Measurements from ENCODE around the gene CCL15. TPM values are rescaled to one million over a fixed set of nuclear protein-coding genes. Genes with fewer than 3 reads are reported as not detected.
"Not testable (repeated sequence)": the region's sequence is repeated elsewhere in the genome, so short reads cannot be mapped to it uniquely, and the experiment has no call there.

CCL15 gene
- total RNA-seq, 4 donors from 2014 or later: 4.1 to 63.9 (median 27.0) TPM

DNA sequence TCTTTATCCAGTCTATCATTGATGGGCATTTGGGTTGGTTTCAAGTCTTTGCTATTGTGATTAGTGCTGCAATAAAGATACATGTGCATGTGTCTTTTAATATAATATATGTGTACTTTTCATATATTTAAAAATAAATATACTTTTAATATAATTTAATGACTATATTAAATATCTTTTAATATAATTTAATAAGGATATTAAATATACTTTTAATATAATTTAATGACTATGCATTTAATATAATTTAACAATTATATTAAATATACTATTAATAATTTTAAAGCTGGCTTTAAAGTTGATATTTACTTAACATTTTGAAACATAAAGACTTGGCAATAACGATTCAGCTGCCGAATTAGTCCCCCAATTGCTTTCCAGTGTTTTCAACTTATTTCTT is 15.2 kb upstream of the CCL15 start:
- H3K4me3 ChIP-seq: no peak overlapping the region
- TF ChIP-seq POLR2A (IDR thresholded peaks at IDR 0.05): no peak
- DNase-seq: no peak
- no peaks in the 10 kb centered on the region for H3K36me3 ChIP-seq
- no peaks in the 10 kb centered on the region for H3K27me3 ChIP-seq
- H3K27ac ChIP-seq: no peak overlapping the region
- no peaks in the 10 kb centered on the region for H3K4me1 ChIP-seq
- no peaks in the 10 kb centered on the region for H3K9me3 ChIP-seq

- not testable (repeated sequence) for H3K4me1 ChIP-seq, H3K9me3 ChIP-seq
Measured at GRCh38 chr17:36015895-36016294, 14.5 kb upstream of the CCL15 start.

GRCh38 chr17:36014946-36015345 is 13.6 kb upstream of the CCL15 start:
- Histone ChIP-seq H3K4me3 (no peak overlapping the region), H3K36me3 (no peaks in the 10 kb centered on the region), H3K9me3 (no peaks in the 10 kb centered on the region), H3K27me3 (no peaks in the 10 kb centered on the region), H3K4me1 (no peaks in the 10 kb centered on the region), H3K27ac (no peak overlapping the region)
- no peak for DNase-seq
- no peak for TF ChIP-seq POLR2A (IDR thresholded peaks at IDR 0.05)
- TF ChIP-seq, protein P1, sequence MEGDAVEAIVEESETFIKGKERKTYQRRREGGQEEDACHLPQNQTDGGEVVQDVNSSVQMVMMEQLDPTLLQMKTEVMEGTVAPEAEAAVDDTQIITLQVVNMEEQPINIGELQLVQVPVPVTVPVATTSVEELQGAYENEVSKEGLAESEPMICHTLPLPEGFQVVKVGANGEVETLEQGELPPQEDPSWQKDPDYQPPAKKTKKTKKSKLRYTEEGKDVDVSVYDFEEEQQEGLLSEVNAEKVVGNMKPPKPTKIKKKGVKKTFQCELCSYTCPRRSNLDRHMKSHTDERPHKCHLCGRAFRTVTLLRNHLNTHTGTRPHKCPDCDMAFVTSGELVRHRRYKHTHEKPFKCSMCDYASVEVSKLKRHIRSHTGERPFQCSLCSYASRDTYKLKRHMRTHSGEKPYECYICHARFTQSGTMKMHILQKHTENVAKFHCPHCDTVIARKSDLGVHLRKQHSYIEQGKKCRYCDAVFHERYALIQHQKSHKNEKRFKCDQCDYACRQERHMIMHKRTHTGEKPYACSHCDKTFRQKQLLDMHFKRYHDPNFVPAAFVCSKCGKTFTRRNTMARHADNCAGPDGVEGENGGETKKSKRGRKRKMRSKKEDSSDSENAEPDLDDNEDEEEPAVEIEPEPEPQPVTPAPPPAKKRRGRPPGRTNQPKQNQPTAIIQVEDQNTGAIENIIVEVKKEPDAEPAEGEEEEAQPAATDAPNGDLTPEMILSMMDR (IDR thresholded peaks at IDR 0.05): no peak

More at GRCh38 chr17:36015895-36016294, 14.5 kb upstream of the CCL15 start:
- H3K4me3 ChIP-seq, H3K27ac ChIP-seq, H3K36me3 ChIP-seq, H3K27me3 ChIP-seq, DNase-seq: not testable (repeated sequence)

DNA sequence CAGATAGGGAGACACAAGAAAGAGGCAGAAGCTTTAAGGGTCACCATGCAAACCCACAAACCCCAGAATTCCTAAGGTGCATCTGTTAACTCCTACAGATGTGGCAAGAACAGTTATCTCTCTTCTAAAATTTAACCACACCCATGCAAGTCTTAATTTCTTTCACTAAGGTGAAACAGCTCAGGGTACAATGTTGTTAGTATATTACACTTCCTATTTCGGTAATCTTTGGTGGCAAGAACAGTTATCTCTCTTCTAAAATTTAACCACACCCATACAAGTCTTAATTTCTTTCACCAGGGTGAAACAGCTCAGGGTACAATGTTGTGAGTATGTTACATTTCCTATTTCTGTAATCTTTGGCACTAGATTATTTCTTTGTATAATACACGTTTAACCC is 9.8 kb upstream of the CCL15 start:
- DNase-seq: no peak
- H3K27ac ChIP-seq: no peak overlapping the region
- no peaks in the 10 kb centered on the region for H3K27me3 ChIP-seq
- TF ChIP-seq, protein P1 (IDR thresholded peaks at IDR 0.05): no peak
- TF ChIP-seq POLR2A (IDR thresholded peaks at IDR 0.05): no peak
- no peaks in the 10 kb centered on the region for H3K36me3 ChIP-seq
- no peak overlapping the region for H3K4me3 ChIP-seq
- H3K4me1 ChIP-seq: no peaks in the 10 kb centered on the region
- no peaks in the 10 kb centered on the region for H3K9me3 ChIP-seq

DNA sequence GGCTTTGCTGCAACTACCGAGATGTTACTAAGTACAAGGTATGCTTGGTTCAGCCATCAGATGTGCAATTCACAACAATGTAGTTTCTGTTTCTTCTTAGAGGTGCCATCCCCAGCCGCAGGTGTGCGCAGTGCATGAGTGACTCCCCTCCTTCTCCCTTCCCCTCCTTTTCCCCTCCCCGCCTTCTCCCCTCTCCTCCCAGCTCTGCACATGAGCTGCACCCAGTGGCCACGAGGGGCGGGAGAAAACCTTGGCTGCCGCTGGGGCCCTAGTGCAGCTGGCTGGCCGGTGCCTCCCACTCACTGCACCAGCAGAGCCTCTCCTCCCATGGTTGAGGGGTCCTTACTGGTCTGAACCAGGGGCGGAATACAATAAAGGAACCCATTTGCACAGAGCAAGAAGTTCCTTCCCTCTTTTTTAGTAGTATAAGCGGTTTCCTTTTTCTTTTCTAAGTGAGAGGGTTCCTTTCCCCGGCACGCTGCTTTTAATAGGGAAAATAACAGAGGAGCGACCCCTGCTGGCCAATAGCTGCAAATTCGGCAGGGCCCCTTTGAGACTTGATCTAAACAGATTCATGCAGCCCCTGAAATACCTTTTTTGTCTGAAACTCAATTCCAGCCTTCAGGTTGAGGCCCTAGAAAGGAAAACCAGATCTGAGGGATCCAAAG is 7.8 kb upstream of the CCL15 start:
- Histone ChIP-seq H3K27me3 (no peaks in the 10 kb centered on the region), H3K4me1 (no peaks in the 10 kb centered on the region), H3K27ac (no peak overlapping the region), H3K4me3 (no peak overlapping the region), H3K9me3 (no peaks in the 10 kb centered on the region), H3K36me3 (no peaks in the 10 kb centered on the region)
- peak in 1 of 3 donors; percentile 66 for DNase-seq
- TF ChIP-seq POLR2A (IDR thresholded peaks at IDR 0.05): no peak
- TF ChIP-seq, protein P1 (IDR thresholded peaks at IDR 0.05): peak in 4 of 6 experiments; percentile 28 to 48 (median 36)

DNA sequence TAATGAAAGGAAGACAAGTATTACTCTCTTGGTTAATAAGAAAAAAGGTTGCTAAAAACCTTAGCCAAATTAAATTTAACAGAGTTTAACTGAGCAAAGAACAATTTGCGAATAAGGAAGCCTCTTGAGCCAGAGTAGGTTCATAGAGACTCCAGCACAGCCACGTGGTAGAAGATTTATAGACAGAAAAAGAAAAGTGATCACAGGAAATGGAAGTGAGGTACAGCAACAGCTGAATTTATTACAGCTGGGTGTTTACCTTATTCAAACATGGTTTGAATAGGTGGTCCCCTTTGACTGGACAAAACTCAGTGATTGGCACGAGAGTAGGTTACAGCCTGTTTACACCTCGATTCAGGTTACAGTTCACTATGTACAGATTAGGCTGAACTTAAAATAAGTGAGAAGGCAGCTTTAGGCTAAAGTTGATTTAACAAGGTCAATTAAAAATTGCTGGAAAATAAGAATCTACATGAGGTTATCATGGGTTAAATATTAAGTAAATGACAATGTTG is 3.3 kb upstream of the CCL15 start:
- H3K27ac ChIP-seq: no peak overlapping the region
- H3K27me3 ChIP-seq: no peaks in the 10 kb centered on the region
- DNase-seq: peak in 1 of 3 donors; percentile 23

More for the DNA sequence above, 3.3 kb upstream of the CCL15 start:
- H3K4me1 ChIP-seq: peaks cover 0 to 16% (median 0%) of the 10 kb centered on the region in 4 donors
- H3K9me3 ChIP-seq: no peaks in the 10 kb centered on the region
- no peaks in the 10 kb centered on the region for H3K36me3 ChIP-seq
- no peak for TF ChIP-seq POLR2A (IDR thresholded peaks at IDR 0.05)
- TF ChIP-seq, protein P1 (IDR thresholded peaks at IDR 0.05): no peak
- no peak overlapping the region for H3K4me3 ChIP-seq

Measured in Peyer's patch (tissue), 4 donors.